AG04450 (cell line): ENCODE results near the gene ATRAID. TPM values are rescaled to one million over a fixed set of nuclear protein-coding genes. Genes with fewer than 3 reads are reported as not detected.

Experiments
- CTCF ChIA-PET: fragments of 300-600, 350-600 bp; formaldehyde crosslinking; extraction: SDS; loops from one replicate; lab custom pipeline; 2022; ENCODE audit warnings: antibody characterized with exemption, inconsistent platforms; lab: Charles Lee
- POLR2A ChIA-PET: fragments of 350-600 bp; formaldehyde crosslinking; extraction: SDS; loops from one replicate; lab custom pipeline; 2021; ENCODE audit warnings: antibody characterized with exemption, inconsistent platforms; lab: Yijun Ruan, JAX
- DNase-seq: peaks from one replicate; pipeline ENCODE4 v3.0.0-alpha.2; 2011; ENCODE audit warnings: low read depth, low spot score
- H3K27ac ChIP-seq: one replicate; pipeline ENCODE4 v1.5.1; 2012; ENCODE audit warnings: low read depth, low read length, control low read depth
- H3K27me3 ChIP-seq: one replicate; pipeline ENCODE4 v1.6.0; 2012; ENCODE audit warnings: low read length; ENCODE audit not compliant: control insufficient read depth, insufficient read depth
- H3K4me3 ChIP-seq: 2 replicates; pipeline ENCODE4 v1.5.1; 2011; ENCODE audit warnings: mild to moderate bottlenecking, low read depth, low read length, control low read depth
- H3K9me3 ChIP-seq: 2 replicates; pipeline ENCODE4 v1.5.1; 2012; ENCODE audit warnings: low read length; ENCODE audit not compliant: control insufficient read depth, insufficient read depth
- CTCF ChIP-seq: IDR thresholded peaks from 2 replicates; pipeline ENCODE4 v1.5.1; 2011; ENCODE audit warnings: low read depth, low read length, control low read depth, inconsistent platforms
- polyA plus RNA-seq: library from polyadenylated mRNA; depleted of rRNA; stranded (reverse); fragments of >200 nt; gene quantifications from 2 replicates; pipeline ENCODE4 v1.2.3, GENCODE V29; 2011

Gene ATRAID
- polyA plus RNA-seq, 1 experiment, result 219 TPM

- TF ChIP-seq CTCF, result no peak
- ChIA-PET POLR2A (no interaction called here), CTCF (no interaction called here)
- H3K9me3 ChIP-seq, result no peaks in the 10 kb centered on the region
- H3K27me3 ChIP-seq, result no peaks in the 10 kb centered on the region
- H3K27ac ChIP-seq, result no peak overlapping the region
- no peak for DNase-seq
- H3K4me3 ChIP-seq, result no peak overlapping the region
Observed at GRCh38 chr2:27208486-27209050, 3.3 kb upstream of the ATRAID start.

- CTCF ChIA-PET, result interaction anchor here (0.9 to 1.6 kb wide), 2 partner anchors 18 to 248 kb away, joined by 4 to 5 read pairs; no protein-coding TSS in a partner anchor
- no peak for DNase-seq
- H3K27ac ChIP-seq, result no peak overlapping the region
Observed at GRCh38 chr2:27209621-27210401, 2.0 kb upstream of the ATRAID start.

GRCh38 chr2:27211241-27211942 lies 449 bp upstream of the ATRAID start:
- no peak for DNase-seq
- CTCF ChIA-PET, result interaction anchor here (0.6 to 1.6 kb wide), 4 partner anchors 20 to 113 kb away, joined by 3 to 7 read pairs (median 4); no protein-coding TSS in a partner anchor
- no peaks in the 10 kb centered on the region for H3K9me3 ChIP-seq
- H3K27me3 ChIP-seq, result no peaks in the 10 kb centered on the region
- H3K27ac ChIP-seq, result no peak overlapping the region
- H3K4me3 ChIP-seq, result peak overlapping the region; percentile 95
- no peak for TF ChIP-seq CTCF
- POLR2A ChIA-PET, result interaction anchor here (0.6 to 1.0 kb wide), 6 partner anchors 9 to 134 kb away, joined by 3 to 13 read pairs (median 4); partner anchors contain the start of gene PREB

More at GRCh38 chr2:27209621-27210401, 2.0 kb upstream of the ATRAID start:
- no peak for TF ChIP-seq CTCF
- H3K4me3 ChIP-seq, result no peak overlapping the region
- POLR2A ChIA-PET, result no interaction called here
- H3K27me3 ChIP-seq, result no peaks in the 10 kb centered on the region
- no peaks in the 10 kb centered on the region for H3K9me3 ChIP-seq

GRCh38 chr2:27212626-27213471 lies 1.0 kb downstream of the ATRAID start:
- no peak for TF ChIP-seq CTCF
- peak; percentile 15 for DNase-seq
- H3K27me3 ChIP-seq, result no peaks in the 10 kb centered on the region
- ChIA-PET CTCF (interaction anchor here (1.0 to 1.1 kb wide), 3 partner anchors 22 to 90 kb away, joined by 4 to 5 read pairs (median 4); no protein-coding TSS in a partner anchor), POLR2A (interaction anchor here (0.6 to 1.0 kb wide), 8 partner anchors 39 to 149 kb away, joined by 3 to 13 read pairs (median 4); partner anchors contain the start of gene PREB)
- peak overlapping the region; percentile 95 for H3K4me3 ChIP-seq
- H3K27ac ChIP-seq, result peak overlapping the region; percentile 97
- no peaks in the 10 kb centered on the region for H3K9me3 ChIP-seq
